Breast epithelium (tissue), 3 donors: ENCODE results near the gene ALPI.

Source experiments
- POLR2A ChIP-seq: fragments of 450-650 bp; IDR thresholded peaks from one replicate; pipeline ENCODE4 v1.6.1; 2016; ENCODE audit warnings: antibody characterized with exemption, mild to moderate bottlenecking, moderate library complexity
- TF ChIP-seq, protein P1 (sequence below), 3 donors: fragments of 450-650 bp; IDR thresholded peaks; one replicate each; pipeline ENCODE4 v1.5.1; 2016 to 2017; ENCODE audit warnings: antibody characterized with exemption in 3 of 3, mild to moderate bottlenecking in 3 of 3, moderate library complexity in 3 of 3

DNA sequence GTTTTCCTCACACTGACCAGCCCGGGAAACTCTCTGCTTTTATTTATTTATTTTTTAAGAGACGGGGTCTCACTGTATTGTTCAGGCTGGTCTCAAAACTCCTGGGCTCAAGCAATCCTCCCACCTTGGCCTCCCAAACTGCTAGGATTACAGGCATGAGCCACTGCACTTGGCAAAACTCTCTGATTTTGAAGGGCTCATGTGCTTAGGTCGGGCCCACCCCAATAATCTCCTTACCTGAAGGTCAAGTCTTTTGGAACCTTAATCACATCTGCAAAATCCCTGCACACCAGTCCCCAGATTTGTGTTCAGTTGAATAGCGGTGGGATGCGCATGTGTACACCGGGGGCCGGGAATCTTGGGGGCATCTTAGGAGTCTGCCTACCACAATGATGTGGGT is 39.3 kb downstream of the ALPI start:
- TF ChIP-seq, protein P1, sequence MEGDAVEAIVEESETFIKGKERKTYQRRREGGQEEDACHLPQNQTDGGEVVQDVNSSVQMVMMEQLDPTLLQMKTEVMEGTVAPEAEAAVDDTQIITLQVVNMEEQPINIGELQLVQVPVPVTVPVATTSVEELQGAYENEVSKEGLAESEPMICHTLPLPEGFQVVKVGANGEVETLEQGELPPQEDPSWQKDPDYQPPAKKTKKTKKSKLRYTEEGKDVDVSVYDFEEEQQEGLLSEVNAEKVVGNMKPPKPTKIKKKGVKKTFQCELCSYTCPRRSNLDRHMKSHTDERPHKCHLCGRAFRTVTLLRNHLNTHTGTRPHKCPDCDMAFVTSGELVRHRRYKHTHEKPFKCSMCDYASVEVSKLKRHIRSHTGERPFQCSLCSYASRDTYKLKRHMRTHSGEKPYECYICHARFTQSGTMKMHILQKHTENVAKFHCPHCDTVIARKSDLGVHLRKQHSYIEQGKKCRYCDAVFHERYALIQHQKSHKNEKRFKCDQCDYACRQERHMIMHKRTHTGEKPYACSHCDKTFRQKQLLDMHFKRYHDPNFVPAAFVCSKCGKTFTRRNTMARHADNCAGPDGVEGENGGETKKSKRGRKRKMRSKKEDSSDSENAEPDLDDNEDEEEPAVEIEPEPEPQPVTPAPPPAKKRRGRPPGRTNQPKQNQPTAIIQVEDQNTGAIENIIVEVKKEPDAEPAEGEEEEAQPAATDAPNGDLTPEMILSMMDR (IDR thresholded peaks at IDR 0.05) = no peak
- no peak for TF ChIP-seq POLR2A
